ENCODE measurements around the gene CCDC124.
"Not testable (repeated sequence)": the region's sequence is repeated elsewhere in the genome, so short reads cannot be mapped to it uniquely, and the experiment has no call there.

Gene CCDC124

GRCh38 chr19:17932485-17933338, at the start of gene CCDC124:
Gene CCDC124, plus strand, starts transcription at chr19:17933015. Its CDS starts 3,406 bp downstream, at chr19:17936421.
- peak; percentile 94 for DNase-seq

- no peak for DNase-seq
Observed at GRCh38 chr19:17883627-17884410, 49.0 kb upstream of the CCDC124 start.

GRCh38 chr19:17886515-17886914, 46.3 kb upstream of the CCDC124 start:
- no peak for DNase-seq

- DNase-seq, result not testable (repeated sequence)
Observed at GRCh38 chr19:17887221-17887620, 45.6 kb upstream of the CCDC124 start.

GRCh38 chr19:17888260-17888659, 44.6 kb upstream of the CCDC124 start:
- DNase-seq, result no peak

- peak; percentile 14 for DNase-seq
Observed at GRCh38 chr19:17889609-17890214, 43.1 kb upstream of the CCDC124 start.

GRCh38 chr19:17893766-17894165, 39.0 kb upstream of the CCDC124 start:
- no peak for DNase-seq

GRCh38 chr19:17902701-17903100, 30.1 kb upstream of the CCDC124 start:
- DNase-seq, result peak; percentile 15

GRCh38 chr19:17908244-17908643, 24.6 kb upstream of the CCDC124 start:
- DNase-seq, result no peak

GRCh38 chr19:17909003-17909732, 23.6 kb upstream of the CCDC124 start:
- no peak for DNase-seq

- no peak for DNase-seq
Observed at GRCh38 chr19:17910791-17911360, 21.9 kb upstream of the CCDC124 start.

- DNase-seq, result no peak
Observed at GRCh38 chr19:17915940-17916593, 16.7 kb upstream of the CCDC124 start.

GRCh38 chr19:17918151-17918550, 14.7 kb upstream of the CCDC124 start:
- not testable (repeated sequence) for DNase-seq

GRCh38 chr19:17919122-17919521, 13.7 kb upstream of the CCDC124 start:
- not testable (repeated sequence) for DNase-seq

GRCh38 chr19:17920527-17920926, 12.3 kb upstream of the CCDC124 start:
- no peak for DNase-seq

GRCh38 chr19:17922138-17922537, 10.7 kb upstream of the CCDC124 start:
- DNase-seq, result no peak

- DNase-seq, result no peak
Observed at GRCh38 chr19:17926044-17926443, 6.8 kb upstream of the CCDC124 start.

GRCh38 chr19:17929056-17929455, 3.8 kb upstream of the CCDC124 start:
- no peak for DNase-seq

- DNase-seq, result no peak
Observed at GRCh38 chr19:17931532-17932191, 1.2 kb upstream of the CCDC124 start.

GRCh38 chr19:17933414-17934129, 757 bp downstream of the CCDC124 start:
- no peak for DNase-seq

GRCh38 chr19:17936379-17936778, 3.6 kb downstream of the CCDC124 start:
- no peak for DNase-seq

Measured in hematopoietic multipotent progenitor cell treated with erythropoietin and hydrocortisone succinate and interleukin-3 and kit ligand, for 8 days (in vitro differentiated cells).